Ectodermal cell (in vitro differentiated cells): Measurements from ENCODE around the gene SELENOO.
A peak's percentile ranks its signal among the peaks of the same experiment; 100 is the strongest.

Experiments
- H3K27ac ChIP-seq: 2 replicates; pipeline ENCODE4 v1.7.0; 2013; ENCODE audit warnings: mild to moderate bottlenecking, low read depth, low read length; ENCODE audit not compliant: insufficient read depth, poor library complexity, severe bottlenecking
- H3K27me3 ChIP-seq: 2 replicates; pipeline ENCODE4 v1.7.0; 2013; ENCODE audit warnings: mild to moderate bottlenecking, low read length; ENCODE audit not compliant: insufficient read depth, control insufficient read depth, poor library complexity, severe bottlenecking
- H3K36me3 ChIP-seq: one replicate; pipeline ENCODE4 v1.7.0; 2013; ENCODE audit warnings: low read length; ENCODE audit not compliant: control insufficient read depth, insufficient read depth
- H3K4me1 ChIP-seq: one replicate; pipeline ENCODE4 v1.7.0; 2013; ENCODE audit warnings: low read length; ENCODE audit not compliant: control insufficient read depth, insufficient read depth
- H3K4me3 ChIP-seq: 2 replicates; pipeline ENCODE4 v1.7.0; 2013; ENCODE audit warnings: low read depth, low read length, control low read depth; ENCODE audit not compliant: insufficient read depth
- H3K9me3 ChIP-seq: 2 replicates; pipeline ENCODE4 v1.7.0; 2013; ENCODE audit warnings: mild to moderate bottlenecking, low read length, moderate library complexity; ENCODE audit not compliant: control insufficient read depth
- WGBS, 2 experiments: methylation state at CpG; one replicate each; pipeline ENCODE4 v1.1.7; 2013; ENCODE audit warnings: missing lambda C conversion rate in 2 of 2; 5-methylcytosine and 5-hydroxymethylcytosine counted together

SELENOO gene

GRCh38 chr22:50178871-50179869 is 21.6 kb upstream of the SELENOO start:
- H3K4me1 ChIP-seq, result peaks cover 6% of the 10 kb centered on the region
- no peak overlapping the region for H3K4me3 ChIP-seq
- H3K27me3 ChIP-seq, result peaks cover under 1% of the 10 kb centered on the region
- H3K9me3 ChIP-seq, result no peaks in the 10 kb centered on the region
- 93% methylated on average over 64 of the region's 64 CpGs for WGBS, 2 experiments
- no peaks in the 10 kb centered on the region for H3K36me3 ChIP-seq
- no peak overlapping the region for H3K27ac ChIP-seq

DNA sequence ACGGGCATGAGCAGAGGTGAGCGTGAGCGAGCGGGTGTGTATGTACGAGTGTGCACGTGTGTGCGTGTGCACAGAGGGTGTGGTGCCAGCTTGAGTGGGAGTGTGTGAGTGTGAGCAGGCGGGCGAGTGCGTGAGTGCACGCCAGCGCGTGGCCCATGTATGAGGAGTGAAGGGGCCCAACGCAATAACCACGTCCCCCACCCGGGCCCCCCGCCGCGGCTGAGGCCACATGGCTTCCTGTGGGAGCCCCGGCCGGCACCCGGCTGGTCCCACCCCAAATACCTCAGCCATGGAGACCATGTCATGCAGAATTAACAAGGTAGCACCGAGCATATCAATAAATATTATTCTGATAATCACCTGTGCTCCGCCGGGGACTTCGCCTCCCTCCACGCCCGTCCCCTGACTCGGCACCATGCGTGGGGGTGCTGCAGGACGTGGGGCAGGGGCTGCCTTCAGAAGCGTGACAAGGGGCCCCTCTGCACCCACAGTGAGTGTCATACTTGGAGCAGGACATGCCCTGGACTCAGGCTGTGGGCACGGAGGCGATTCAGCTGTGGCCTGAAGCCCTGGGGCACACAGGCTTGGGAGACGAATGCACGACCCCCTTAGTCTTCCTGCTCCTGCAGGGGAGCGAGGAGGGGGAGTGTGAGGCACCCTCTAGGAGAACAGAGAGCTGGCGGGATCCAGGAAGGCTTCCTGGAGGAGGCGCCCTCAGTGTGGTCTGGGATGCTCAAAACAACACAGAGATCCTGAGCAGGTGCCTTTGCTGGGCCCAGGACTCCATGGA is 20.7 kb upstream of the SELENOO start:
- H3K27ac ChIP-seq, result no peak overlapping the region
- H3K9me3 ChIP-seq, result no peaks in the 10 kb centered on the region
- 93 to 96% methylated on average over 39 of the region's 39 CpGs for WGBS, 2 experiments
- peaks cover 11% of the 10 kb centered on the region for H3K4me1 ChIP-seq
- no peak overlapping the region for H3K4me3 ChIP-seq
- H3K27me3 ChIP-seq, result peaks cover 10% of the 10 kb centered on the region
- no peaks in the 10 kb centered on the region for H3K36me3 ChIP-seq

GRCh38 chr22:50180727-50181521 is 19.9 kb upstream of the SELENOO start:
- Histone ChIP-seq H3K27ac (no peak overlapping the region), H3K36me3 (no peaks in the 10 kb centered on the region), H3K9me3 (no peaks in the 10 kb centered on the region), H3K4me3 (no peak overlapping the region), H3K4me1 (peaks cover 11% of the 10 kb centered on the region), H3K27me3 (peaks cover 14% of the 10 kb centered on the region)
- 94 to 95% methylated on average over 27 of the region's 27 CpGs for WGBS, 2 experiments

GRCh38 chr22:50182176-50183081 is 18.4 kb upstream of the SELENOO start:
- Histone ChIP-seq H3K9me3 (no peaks in the 10 kb centered on the region), H3K4me1 (peaks cover 11% of the 10 kb centered on the region), H3K27me3 (peaks cover 14% of the 10 kb centered on the region), H3K36me3 (no peaks in the 10 kb centered on the region), H3K27ac (no peak overlapping the region), H3K4me3 (no peak overlapping the region)
- WGBS, 2 experiments, result 91 to 92% methylated on average over 31 of the region's 31 CpGs

GRCh38 chr22:50183141-50183971 is 17.5 kb upstream of the SELENOO start:
- H3K4me1 ChIP-seq, result peaks cover 11% of the 10 kb centered on the region
- no peak overlapping the region for H3K4me3 ChIP-seq
- H3K27ac ChIP-seq, result no peak overlapping the region
- WGBS, 2 experiments, result 88 to 94% methylated on average over 19 of the region's 19 CpGs
- H3K9me3 ChIP-seq, result no peaks in the 10 kb centered on the region
- peaks cover 14% of the 10 kb centered on the region for H3K27me3 ChIP-seq
- no peaks in the 10 kb centered on the region for H3K36me3 ChIP-seq

DNA sequence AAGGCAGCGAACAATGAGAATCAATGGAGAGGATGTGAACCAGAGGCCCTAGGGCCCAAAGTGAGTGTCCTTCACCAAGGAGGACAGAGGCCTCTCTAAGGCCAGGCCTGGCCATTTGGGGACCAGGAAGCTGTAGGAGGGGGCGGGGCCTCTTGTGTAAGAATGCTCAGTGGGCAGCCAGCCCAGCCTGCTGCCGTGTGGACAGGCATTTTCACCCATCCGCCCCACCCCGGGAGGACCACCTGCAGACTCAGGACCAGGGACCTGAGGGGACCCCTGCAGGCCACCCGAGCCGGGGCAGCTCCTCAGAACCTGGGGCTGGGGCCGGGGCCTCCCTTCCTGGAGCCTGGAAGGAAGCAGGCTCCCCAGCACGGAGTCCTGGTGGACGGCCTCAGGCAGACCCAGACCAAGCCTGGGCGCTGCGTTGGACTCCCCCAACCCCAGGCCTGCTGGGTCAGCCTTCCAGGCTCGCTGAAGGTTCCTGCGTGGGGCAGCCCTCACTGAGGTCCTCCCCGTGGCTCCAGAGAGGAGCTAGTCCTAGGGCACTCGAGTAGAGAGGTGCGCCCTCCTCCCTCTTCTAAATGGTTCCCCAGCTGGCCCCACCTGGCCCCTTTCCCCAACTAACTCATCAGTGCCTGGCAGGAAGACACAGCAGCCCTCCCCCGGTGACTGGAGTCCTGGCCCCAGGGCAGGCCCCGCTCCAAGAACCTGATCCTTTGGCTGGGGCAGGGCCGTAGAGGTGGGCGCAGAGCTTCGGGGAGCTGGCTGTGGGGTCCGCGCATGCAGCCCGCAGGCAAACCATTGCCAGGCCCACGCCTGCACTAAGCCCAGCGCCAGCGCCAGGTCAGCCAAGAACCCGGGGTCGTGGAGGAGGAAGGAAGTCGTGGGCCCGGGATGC is 16.6 kb upstream of the SELENOO start:
- WGBS, 2 experiments, result 69 to 70% methylated on average over 32 of the region's 32 CpGs
- no peak overlapping the region for H3K4me3 ChIP-seq

GRCh38 chr22:50184902-50185374 is 15.9 kb upstream of the SELENOO start:
- H3K4me1 ChIP-seq, result peaks cover 11% of the 10 kb centered on the region
- WGBS, 2 experiments, result 35 to 39% methylated on average over 63 of the region's 63 CpGs
- H3K4me3 ChIP-seq, result peak overlapping the region; percentile 39
- H3K27ac ChIP-seq, result no peak overlapping the region
- peaks cover 14% of the 10 kb centered on the region for H3K27me3 ChIP-seq
- H3K36me3 ChIP-seq, result no peaks in the 10 kb centered on the region
- no peaks in the 10 kb centered on the region for H3K9me3 ChIP-seq

More for the DNA sequence above, 16.6 kb upstream of the SELENOO start:
- H3K9me3 ChIP-seq, result no peaks in the 10 kb centered on the region
- peaks cover 11% of the 10 kb centered on the region for H3K4me1 ChIP-seq
- peaks cover 14% of the 10 kb centered on the region for H3K27me3 ChIP-seq
- no peaks in the 10 kb centered on the region for H3K36me3 ChIP-seq
- no peak overlapping the region for H3K27ac ChIP-seq
